Stimulated activated CD8-positive, alpha-beta memory T cell treated with anti-CD3 and anti-CD28 coated beads, Interleukin-7, amount 100 ng/mL, for 1 hour (primary cell): Measurements from ENCODE around the gene RPL36.
"Not testable (repeated sequence)": the region's sequence is repeated elsewhere in the genome, so short reads cannot be mapped to it uniquely, and the experiment has no call there.

Source experiments
- DNase-seq, 2 donors: peaks; one replicate each; pipeline ENCODE4 v3.0.0-alpha.2; 2020; ENCODE audit warnings: low read depth in 2 of 2

Gene RPL36

DNA sequence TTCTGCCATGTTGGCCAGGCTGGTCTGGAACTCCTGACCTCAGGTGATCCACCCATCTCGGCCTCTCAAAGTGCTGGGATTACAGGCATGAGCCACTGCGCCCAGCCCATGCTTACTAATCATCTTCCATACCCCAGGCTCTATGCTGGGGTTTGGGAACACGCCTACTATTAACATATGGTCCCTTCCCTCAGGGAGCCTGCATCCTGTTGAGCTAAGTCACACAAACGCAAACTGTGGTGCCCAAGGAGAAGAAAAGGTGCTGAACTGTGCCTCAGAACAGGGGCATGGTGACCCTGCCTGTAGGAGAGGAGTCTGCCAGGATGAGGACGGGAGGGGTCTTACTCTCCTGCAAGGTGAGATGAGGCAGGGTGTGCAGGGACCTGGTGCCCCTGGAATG, 15.4 kb upstream of the RPL36 start:
- no peak for DNase-seq

GRCh38 chr19:5676105-5676771, 13.9 kb upstream of the RPL36 start:
- DNase-seq: no peak

DNA sequence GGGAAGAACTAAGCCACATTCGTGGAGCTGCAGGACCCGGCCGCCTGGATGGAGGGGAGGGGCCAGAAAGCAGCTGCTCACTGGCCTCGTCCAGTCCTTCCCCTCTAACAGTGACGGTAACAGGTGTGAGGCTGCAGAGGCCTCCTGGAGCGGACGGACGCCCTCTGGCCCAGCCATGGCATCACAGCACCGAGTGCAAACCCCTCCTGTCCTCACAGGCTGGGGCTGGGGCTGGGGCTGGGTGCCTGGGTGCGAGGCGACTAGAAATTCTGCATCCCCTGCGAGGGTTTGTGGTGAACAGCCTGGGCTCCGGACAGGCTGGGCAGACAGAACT, 13.4 kb upstream of the RPL36 start:
- DNase-seq: no peak

- no peak for DNase-seq
These were observed 13.0 kb upstream of the RPL36 start for GRCh38 chr19:5677136-5677535.

GRCh38 chr19:5677580-5677979, 12.5 kb upstream of the RPL36 start:
- DNase-seq: no peak

GRCh38 chr19:5678071-5678718, 11.9 kb upstream of the RPL36 start:
- no peak for DNase-seq

DNA sequence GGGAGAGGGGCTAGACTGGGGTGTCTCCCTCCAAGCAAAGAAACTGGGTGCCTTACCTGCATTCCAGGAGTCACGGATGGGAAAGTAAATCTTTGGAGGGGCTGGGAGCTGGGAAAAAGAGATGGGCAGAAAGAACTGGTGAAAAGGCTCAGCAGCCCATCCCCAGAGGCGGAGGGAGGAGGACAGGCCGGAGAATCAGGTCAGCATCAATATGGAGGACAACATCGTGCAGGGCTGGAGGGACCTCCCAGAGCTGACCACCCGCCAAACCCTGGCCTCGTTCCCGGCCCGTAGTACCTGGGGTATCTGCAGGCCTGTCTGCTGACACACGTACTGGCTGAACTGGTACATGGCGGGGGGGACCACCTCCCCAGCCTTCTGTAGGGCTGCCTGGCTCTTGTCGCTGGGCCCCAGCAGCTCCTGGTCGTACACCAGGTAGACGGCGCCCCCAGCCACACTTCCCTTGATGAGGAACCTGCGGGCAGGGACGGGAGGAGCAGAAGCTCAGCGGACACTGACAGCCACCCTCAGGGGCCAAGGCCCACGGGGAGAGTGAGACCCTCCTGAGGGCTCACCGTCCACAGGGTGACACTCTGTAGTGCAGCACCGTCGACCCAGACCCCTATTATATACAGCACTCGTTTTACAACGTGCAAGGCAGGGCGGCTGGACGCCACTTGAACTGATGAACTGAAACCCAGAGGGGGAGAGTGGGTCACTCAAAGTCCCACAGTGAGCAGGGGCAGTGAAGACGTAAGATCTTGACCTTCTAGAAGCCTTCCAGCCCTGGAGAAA, 10.6 kb upstream of the RPL36 start:
- no peak for DNase-seq

- DNase-seq: no peak
These were observed 10.0 kb upstream of the RPL36 start for GRCh38 chr19:5680084-5680436.

GRCh38 chr19:5680437-5681368, 9.4 kb upstream of the RPL36 start, which contains the start of the genes HSD11B1L and MICOS13:
Gene HSD11B1L (plus strand): TSS chr19:5681027. CDS start chr19:5684833, 3,806 bp downstream.
Gene MICOS13 (minus strand): TSS chr19:5680516. CDS start chr19:5680486, 30 bp downstream.
- peak; percentile 95 to 96 for DNase-seq

DNA sequence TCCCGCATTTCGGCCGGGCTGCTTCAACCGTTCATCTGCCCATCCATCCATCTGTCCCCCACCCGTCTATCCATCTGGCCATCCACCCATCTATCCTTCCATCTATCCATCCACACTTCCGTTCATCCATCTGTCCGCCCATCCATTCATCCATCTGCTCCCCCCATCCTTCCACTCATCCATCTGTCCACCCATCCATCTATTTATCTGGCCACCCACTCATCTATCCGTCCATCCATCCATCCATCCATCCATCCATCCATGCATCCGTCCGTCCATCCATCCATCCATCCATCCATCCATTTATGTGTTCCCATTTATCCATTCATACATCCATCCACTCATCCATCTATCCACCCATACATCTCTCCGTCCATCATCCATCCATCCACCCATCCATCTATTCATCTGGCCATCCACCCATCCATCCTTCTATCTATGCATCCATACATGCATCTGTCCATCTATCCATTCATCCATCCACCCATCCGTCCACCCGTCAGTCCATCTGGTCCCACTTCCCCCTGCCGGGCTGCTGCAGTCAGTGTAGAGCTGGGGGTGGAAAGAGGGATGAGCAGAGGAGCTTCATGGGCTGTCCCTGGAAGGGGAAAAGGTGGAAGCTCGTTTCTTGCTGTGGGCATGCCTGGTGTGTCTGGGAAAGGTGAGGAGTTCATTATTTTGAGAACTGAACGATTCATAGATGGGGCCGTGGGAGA, 8.5 kb upstream of the RPL36 start:
- no peak for DNase-seq

- DNase-seq: no peak
These were observed 8.0 kb upstream of the RPL36 start for GRCh38 chr19:5682107-5682482.

DNA sequence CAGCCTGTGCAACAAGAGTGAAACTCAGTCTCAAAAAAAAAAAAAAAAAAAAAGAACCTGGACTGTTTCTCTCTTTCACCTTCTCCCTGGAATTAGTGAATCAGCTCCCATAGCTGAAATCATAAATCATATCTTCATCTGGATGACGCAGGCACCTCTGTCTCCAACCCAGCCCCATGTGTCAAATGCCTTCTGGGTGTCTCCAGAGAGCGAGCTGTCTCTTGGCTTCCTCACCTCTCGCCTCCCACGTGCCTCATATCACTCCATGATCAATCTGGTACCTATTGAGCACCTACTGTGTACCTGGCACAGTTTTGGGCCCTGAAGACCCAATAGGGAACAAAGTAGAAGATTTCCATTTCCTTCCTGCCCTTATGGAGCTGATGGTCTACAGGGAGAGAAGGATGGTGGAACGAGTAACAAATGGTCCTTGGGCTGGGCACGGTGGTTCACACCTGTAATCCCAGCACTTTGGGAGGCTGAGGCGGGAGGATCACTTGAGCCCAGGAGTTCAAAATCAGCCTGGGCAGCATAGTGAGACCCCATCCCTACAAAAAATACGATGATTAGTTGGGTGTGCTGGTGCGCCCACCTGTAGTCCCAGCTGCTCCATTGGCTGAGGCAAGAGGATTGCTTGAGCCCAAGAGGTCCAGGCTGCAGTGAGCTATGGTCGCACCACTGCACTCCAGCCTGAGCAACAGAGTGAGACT, 6.8 kb upstream of the RPL36 start:
- DNase-seq: no peak

GRCh38 chr19:5684694-5685430, 5.2 kb upstream of the RPL36 start:
- no peak for DNase-seq

- no peak for DNase-seq
These were observed 3.8 kb upstream of the RPL36 start for GRCh38 chr19:5686326-5686646.

- peak; percentile 92 to 95 for DNase-seq
These were observed 3.3 kb upstream of the RPL36 start for GRCh38 chr19:5686647-5687359.

DNA sequence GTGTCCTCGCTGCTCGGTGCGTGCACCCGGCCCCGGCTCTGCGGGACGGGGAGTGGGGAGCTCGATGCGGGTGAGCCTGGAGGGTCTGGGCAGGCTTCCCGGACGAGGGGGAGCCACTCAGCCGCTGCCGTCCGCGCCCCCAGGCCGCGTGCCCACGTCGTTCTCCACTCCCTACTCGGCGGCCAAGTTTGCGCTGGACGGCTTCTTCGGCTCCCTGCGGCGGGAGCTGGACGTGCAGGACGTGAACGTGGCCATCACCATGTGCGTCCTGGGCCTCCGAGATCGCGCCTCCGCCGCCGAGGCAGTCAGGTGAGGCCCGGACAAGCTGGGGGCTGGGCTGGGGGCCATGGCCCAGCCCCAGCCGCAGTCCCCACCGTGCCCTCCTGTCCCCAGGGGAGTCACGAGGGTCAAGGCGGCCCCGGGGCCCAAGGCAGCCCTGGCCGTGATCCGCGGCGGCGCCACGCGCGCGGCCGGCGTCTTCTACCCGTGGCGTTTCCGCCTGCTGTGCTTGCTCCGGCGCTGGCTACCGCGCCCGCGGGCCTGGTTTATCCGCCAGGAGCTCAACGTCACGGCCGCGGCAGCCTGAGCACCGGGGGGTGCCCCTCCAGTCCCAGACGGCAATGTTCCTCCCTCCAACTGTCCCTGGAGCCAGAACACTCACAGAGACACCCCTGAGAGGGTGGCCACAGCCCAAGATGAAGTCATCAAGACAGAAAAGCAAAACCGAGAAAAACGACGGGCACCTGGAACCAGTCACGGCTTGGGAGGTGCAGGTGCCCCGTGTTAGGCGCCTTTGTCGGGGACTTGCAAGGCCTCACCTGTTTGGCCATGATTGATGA, 2.5 kb upstream of the RPL36 start:
- no peak for DNase-seq

GRCh38 chr19:5688262-5688881, 1.7 kb upstream of the RPL36 start:
- DNase-seq: not testable (repeated sequence)
